ENCODE results near the gene PDE4B.
"Not testable (repeated sequence)": the region's sequence is repeated elsewhere in the genome, so short reads cannot be mapped to it uniquely, and the experiment has no call there.

The PDE4B gene

GRCh38 chr1:66380452-66381212 lies 587.9 kb downstream of the PDE4B start:
- no peak for DNase-seq

GRCh38 chr1:66381621-66382275 lies 589.1 kb downstream of the PDE4B start:
- no peak for DNase-seq

GRCh38 chr1:66383168-66383567 lies 590.5 kb downstream of the PDE4B start:
- no peak for DNase-seq

- no peak for DNase-seq
Measured at GRCh38 chr1:66383611-66384010, 590.9 kb downstream of the PDE4B start.

GRCh38 chr1:66384258-66384921 lies 591.7 kb downstream of the PDE4B start:
- DNase-seq = no peak

GRCh38 chr1:66386712-66387111 lies 594.0 kb downstream of the PDE4B start:
- no peak for DNase-seq

GRCh38 chr1:66388913-66389312 lies 596.2 kb downstream of the PDE4B start:
- DNase-seq = peak in 24 of 58 donors; percentile 14 to 75 (median 43)

GRCh38 chr1:66393586-66394287 lies 601.0 kb downstream of the PDE4B start:
- no peak for DNase-seq

GRCh38 chr1:66394603-66395002 lies 601.9 kb downstream of the PDE4B start:
- no peak for DNase-seq

GRCh38 chr1:66395202-66396061 lies 602.7 kb downstream of the PDE4B start:
- no peak for DNase-seq

- no peak for DNase-seq
Measured at GRCh38 chr1:66396212-66396890, 603.7 kb downstream of the PDE4B start.

GRCh38 chr1:66397192-66397591 lies 604.5 kb downstream of the PDE4B start:
- DNase-seq = no peak

- DNase-seq = no peak
Measured at GRCh38 chr1:66399888-66400529, 607.3 kb downstream of the PDE4B start.

- no peak for DNase-seq
Measured at GRCh38 chr1:66400660-66401059, 608.0 kb downstream of the PDE4B start.

- no peak for DNase-seq
Measured at GRCh38 chr1:66401244-66401643, 608.5 kb downstream of the PDE4B start.

- DNase-seq = peak in 17 of 58 donors; percentile 1 to 47 (median 7)
Measured at GRCh38 chr1:66402194-66402593, 609.5 kb downstream of the PDE4B start.

- DNase-seq = no peak
Measured at GRCh38 chr1:66403007-66403731, 610.5 kb downstream of the PDE4B start.

GRCh38 chr1:66405061-66405460 lies 612.4 kb downstream of the PDE4B start:
- DNase-seq = no peak

GRCh38 chr1:66411449-66411848 lies 618.8 kb downstream of the PDE4B start:
- DNase-seq = not testable (repeated sequence)

All from anterior cingulate cortex (tissue), 58 donors.